GM23338 (cell line): ENCODE measurements around the gene LSM14B.

Experiments used
- CREB1 ChIP-seq: fragments of 250-450 bp; sonication (Bioruptor Pico); IDR thresholded peaks from 2 replicates; pipeline ENCODE4 v1.5.0; 2020; ENCODE audit warnings: low read depth, mild to moderate bottlenecking, moderate library complexity
- CTCF ChIP-seq, 2 experiments: fragments of 200-600 bp in 1 of 2; sonication (generic) in 1 of 2; conservative IDR thresholded peaks; 2 replicates each; pipeline versions ENCODE4 v1.5.1 to v1.6.1; 2016 to 2017; ENCODE audit warnings: antibody characterized with exemption in 2 of 2, low read depth in 2 of 2, mild to moderate bottlenecking in 2 of 2, moderate library complexity in 1 of 2
- EZH2phosphoT487 ChIP-seq: fragments of 200-600 bp; sonication (generic); IDR thresholded peaks from one replicate; pipeline ENCODE4 v1.8.1; 2018; ENCODE audit warnings: antibody characterized with exemption; ENCODE audit not compliant: unreplicated experiment
- POLR2AphosphoS5 ChIP-seq: IDR thresholded peaks from 2 replicates; pipeline ENCODE4 v1.6.1; 2016; ENCODE audit warnings: antibody characterized with exemption, low read depth
- STAT1 ChIP-seq: IDR thresholded peaks from one replicate; pipeline ENCODE4 v1.6.1; 2016; ENCODE audit warnings: antibody characterized with exemption; ENCODE audit not compliant: unreplicated experiment

- TF ChIP-seq EZH2phosphoT487 = no peak
- peak; percentile 20 to 31; a peak in 2 of 4 replicates for TF ChIP-seq CTCF (conservative IDR thresholded peaks at IDR 0.05; ENCODE audit: low read depth in 2 of 2)
- TF ChIP-seq POLR2AphosphoS5 = no peak
- TF ChIP-seq CREB1 (CRISPR knock-in tag) = no peak
- no peak for TF ChIP-seq STAT1
These were observed 11.6 kb downstream of the LSM14B start for GRCh38 chr20:62133864-62134263.
